Right cardiac atrium (tissue), 5 donors: ENCODE results near the gene CCDC169. TPM values are rescaled to one million over a fixed set of nuclear protein-coding genes. Genes with fewer than 3 reads are reported as not detected.

Experiments used
- ATAC-seq, 2 donors: fragments of 200-7000 bp; cut with Tn5 transposase; one replicate each; pipeline versions ENCODE4 v1.8.0 to v1.9.1; 2020; ENCODE audit warnings: moderate library complexity in 2 of 2, mild to moderate bottlenecking in 1 of 2
- DNase-seq, 3 donors: peaks; one replicate each; pipeline ENCODE4 v3.0.0-alpha.2; 2020
- H3K27ac ChIP-seq: one replicate; pipeline ENCODE4 v1.5.1; 2013; ENCODE audit warnings: mild to moderate bottlenecking, low read length, control low read depth, moderate library complexity
- H3K27me3 ChIP-seq: one replicate; pipeline ENCODE4 v1.6.1; 2013; ENCODE audit not compliant: control insufficient read depth, insufficient read depth
- H3K4me1 ChIP-seq: one replicate; pipeline ENCODE4 v1.6.1; 2013; ENCODE audit warnings: low read length; ENCODE audit not compliant: control insufficient read depth, insufficient read depth
- H3K4me3 ChIP-seq: one replicate; pipeline ENCODE4 v1.5.1; 2013; ENCODE audit warnings: low read length, control low read depth
- H3K9me3 ChIP-seq: one replicate; pipeline ENCODE4 v1.6.1; 2013; ENCODE audit warnings: low read length; ENCODE audit not compliant: control insufficient read depth
- WGBS: extraction: QIAGEN DNeasy Blood & Tissue Kit; methylation state at CpG from one replicate; pipeline ENCODE4 v1.1.7; 2013; 5-methylcytosine and 5-hydroxymethylcytosine counted together
- intact Hi-C, 4 donors: fragments of 100-400 bp; cut with DNase I; formaldehyde crosslinking; loops; one replicate each; pipeline versions ENCODE4 v1.11.0 to v1.14.0; 2022 to 2023
- polyA plus RNA-seq: library from polyadenylated mRNA; stranded (reverse); fragments of 200-250 nt; gene quantifications from one replicate; pipeline ENCODE4 v1.2.3, GENCODE V29; 2013
- total RNA-seq, 4 donors: library from RNA; stranded (reverse); fragmentation: NEBNext Ultra II Directional; extraction: Animal tissue kit (Norgen Biotek cat#: 25700); gene quantifications; one replicate each; pipeline ENCODE4 v1.2.1, GENCODE V29; 2021
- donor health status: healthy with polysubstance abuse.
- donor health status: DM: no; HTN: yes; CAD: no.
- donor health status: DM: no; HTN: no; CAD: no.
- donor health status: DM: no; HTN: yes; CAD: no; lungs with severe emphysema.
- donor health status: DM: yes; HTN: yes; CAD: no.

Gene CCDC169
- total and polyA plus RNA-seq, 5 donors: 0.15 to 1.8 (median 0.61) TPM

GRCh38 chr13:36192166-36192565, 105.4 kb downstream of the CCDC169 start:
- Histone ChIP-seq H3K4me1 (no peaks in the 10 kb centered on the region), H3K4me3 (no peak overlapping the region), H3K27ac (no peak overlapping the region), H3K27me3 (no peaks in the 10 kb centered on the region), H3K9me3 (no peaks in the 10 kb centered on the region)
- ATAC-seq (no peak), DNase-seq (no peak)
- intact Hi-C loops: no loop called here
- WGBS: 76% methylated on average over 6 of the region's 6 CpGs

GRCh38 chr13:36190771-36191170, 106.8 kb downstream of the CCDC169 start:
- intact Hi-C loops: no loop called here
- Histone ChIP-seq H3K4me3 (no peak overlapping the region), H3K9me3 (no peaks in the 10 kb centered on the region), H3K4me1 (no peaks in the 10 kb centered on the region), H3K27me3 (no peaks in the 10 kb centered on the region), H3K27ac (no peak overlapping the region)
- WGBS: 75% methylated on average over 3 of the region's 3 CpGs
- no peak for ATAC-seq
- DNase-seq: no peak

- no peaks in the 10 kb centered on the region for H3K27me3 ChIP-seq
- H3K4me3 ChIP-seq: no peak overlapping the region
- no peaks in the 10 kb centered on the region for H3K9me3 ChIP-seq
- H3K27ac ChIP-seq: no peak overlapping the region
- WGBS: 93% methylated on average over 1 of the region's 1 CpG
- intact Hi-C loops: no loop called here
- ATAC-seq (no peak), DNase-seq (no peak)
- no peaks in the 10 kb centered on the region for H3K4me1 ChIP-seq
These were observed 109.2 kb downstream of the CCDC169 start for GRCh38 chr13:36188441-36188840.

- intact Hi-C loops: no loop called here
- no peak for ATAC-seq
- DNase-seq: no peak
These were observed 113.7 kb downstream of the CCDC169 start for GRCh38 chr13:36183901-36184300.

More at GRCh38 chr13:36183901-36184300, 113.7 kb downstream of the CCDC169 start:
- H3K9me3 ChIP-seq: no peaks in the 10 kb centered on the region
- H3K27ac ChIP-seq: no peak overlapping the region
- no peaks in the 10 kb centered on the region for H3K27me3 ChIP-seq
- H3K4me3 ChIP-seq: no peak overlapping the region
- H3K4me1 ChIP-seq: no peaks in the 10 kb centered on the region

Other genes with a start within 250 kb of the CCDC169 start
- gene DCLK1, start 166.4 kb downstream of the CCDC169 start, total RNA-seq: 10 to 100 TPM in 3 of 4 donors, 1 to 10 TPM in 1; 9.2 to 19.8 (median 17.1) TPM
- 5.1 TPM for gene DCLK1, start 166.4 kb downstream of the CCDC169 start, polyA plus RNA-seq
- gene SOHLH2, start 83.3 kb downstream of the CCDC169 start, total RNA-seq: under 1 TPM in 1 of 4 donors, not detected in 3; 0.74 TPM
- gene SOHLH2, start 83.3 kb downstream of the CCDC169 start, polyA plus RNA-seq: 0.34 TPM
- gene SPART, start 48.6 kb upstream of the CCDC169 start, total RNA-seq: 10 to 100 TPM; 41.9 to 61.4 (median 52.5) TPM
- gene SPART, start 48.6 kb upstream of the CCDC169 start, polyA plus RNA-seq: 24.6 TPM
- gene CCNA1, start 134.7 kb upstream of the CCDC169 start, total RNA-seq: not detected
- 0.20 TPM for gene CCNA1, start 134.7 kb upstream of the CCDC169 start, polyA plus RNA-seq